HCT116 (cell line): Measurements from ENCODE around the gene TANC1. TPM values are rescaled to one million over a fixed set of nuclear protein-coding genes. Genes with fewer than 3 reads are reported as not detected.

Experiments
- ATAC-seq: fragments of 200-7000 bp; cut with Tn5 transposase; 2 replicates; pipeline ENCODE4 v1.9.1; 2020; ENCODE audit warnings: mild to moderate bottlenecking, moderate library complexity
- BruUV-seq: library from RNA; stranded (reverse); fragments of 400-500 nt; replicated peaks from 2 replicates; lab custom pipeline; 2021; lab: Mats Ljungman, UMichigan
- CTCF ChIA-PET: fragments of 300-600 bp; sonication (Branson Sonifier 250); formaldehyde crosslinking; loops from one replicate; lab custom pipeline; 2021; ENCODE audit warnings: antibody characterized with exemption; lab: Charles Lee
- POLR2A ChIA-PET: fragments of 300-600, 350-600 bp; sonication (Branson Sonifier 250); formaldehyde crosslinking; loops from one replicate; lab custom pipeline; 2021; ENCODE audit warnings: antibody characterized with exemption; lab: Charles Lee
- RAD21 ChIA-PET, 2 experiments: fragments of 300-600 bp; sonication (Branson Sonifier 250); formaldehyde crosslinking; loops; one replicate each; lab custom pipeline; 2023; ENCODE audit warnings: low total read pairs in 2 of 2; ENCODE audit not compliant: uncharacterized antibody in 2 of 2, unreplicated experiment in 2 of 2, low non-redundant PET in 1 of 2; lab: Charles Lee
- DNase-seq: peaks from one replicate; pipeline ENCODE4 v3.0.0-alpha.2; 2010; ENCODE audit warnings: low read depth, low spot score
- H2AFZ ChIP-seq: fragments of 200-600 bp; shearing (Covaris generic), sonication (generic); 2 replicates; pipeline ENCODE4 v1.6.1; 2017; ENCODE audit warnings: low read depth, mixed run types, mixed read lengths, antibody characterized with exemption, low read length; ENCODE audit not compliant: poor library complexity, severe bottlenecking
- H3K27ac ChIP-seq: 2 replicates; pipeline ENCODE4 v1.5.1; 2012; ENCODE audit warnings: low read depth, low read length
- H3K27me3 ChIP-seq: fragments of 200-600 bp; sonication (generic); 2 replicates; pipeline ENCODE4 v1.6.1; 2016; ENCODE audit warnings: mixed run types, low read length, mixed read lengths; ENCODE audit not compliant: insufficient read depth
- H3K36me3 ChIP-seq, 2 experiments: fragments of 200-500 bp in 1 of 2; fragments of 200-600 bp in 1 of 2; sonication (Bioruptor generic) in 1 of 2; sonication (generic) in 1 of 2; 2 replicates each; pipeline versions ENCODE4 v1.5.1 to v1.6.1; 2014 to 2016; ENCODE audit warnings: low read length in 2 of 2, inconsistent platforms in 1 of 2, mixed read lengths in 1 of 2, mixed run types in 1 of 2; ENCODE audit not compliant: insufficient read depth in 2 of 2, control insufficient read depth in 1 of 2
- H3K4me1 ChIP-seq, 2 experiments: fragments of 200-600 bp in 1 of 2; sonication (generic) in 1 of 2; 2 replicates each; pipeline versions ENCODE4 v1.5.1 to v1.6.1; 2012 to 2017; ENCODE audit warnings: low read length in 2 of 2, inconsistent platforms in 1 of 2, mild to moderate bottlenecking in 1 of 2, mixed read lengths in 1 of 2, mixed run types in 1 of 2, moderate library complexity in 1 of 2; ENCODE audit not compliant: insufficient read depth in 2 of 2, control insufficient read depth in 1 of 2
- H3K4me2 ChIP-seq: fragments of 200-600 bp; sonication (generic); 2 replicates; pipeline ENCODE4 v1.6.1; 2017; ENCODE audit warnings: mixed run types, low read length, mixed read lengths
- H3K4me3 ChIP-seq, 2 experiments: fragments of 200-600 bp in 1 of 2; sonication (generic) in 1 of 2; replicated peaks in 1 of 2; 2 replicates each; pipeline ENCODE4 v1.5.1; 2011 to 2016; ENCODE audit warnings: low read length in 2 of 2, control low read depth in 1 of 2, low read depth in 1 of 2, mild to moderate bottlenecking in 1 of 2, mixed read lengths in 1 of 2, mixed run types in 1 of 2
- H3K79me2 ChIP-seq: fragments of 200-600 bp; sonication (generic); 2 replicates; pipeline ENCODE4 v1.6.1; 2017; ENCODE audit warnings: mild to moderate bottlenecking, mixed run types, low read length, moderate library complexity, mixed read lengths; ENCODE audit not compliant: insufficient read depth
- H3K9ac ChIP-seq: fragments of 200-600 bp; sonication (generic); 2 replicates; pipeline ENCODE4 v1.6.1; 2016; ENCODE audit warnings: low read length, mixed read lengths
- H3K9me2 ChIP-seq: fragments of 200-600 bp; sonication (generic), shearing (Covaris generic); 2 replicates; pipeline ENCODE4 v1.6.1; 2017; ENCODE audit warnings: mixed run types, mild to moderate bottlenecking, moderate library complexity; ENCODE audit not compliant: insufficient read depth
- H3K9me3 ChIP-seq, 2 experiments: fragments of 200-500 bp in 1 of 2; fragments of 200-600 bp in 1 of 2; sonication (Bioruptor generic) in 1 of 2; sonication (generic) in 1 of 2; 2 replicates each; pipeline ENCODE4 v1.6.1; 2014 to 2017; ENCODE audit warnings: low read length in 2 of 2, mixed read lengths in 2 of 2, inconsistent platforms in 1 of 2, low read depth in 1 of 2, mild to moderate bottlenecking in 1 of 2, mixed run types in 1 of 2, moderate library complexity in 1 of 2; ENCODE audit not compliant: control insufficient read depth in 1 of 2, insufficient read depth in 1 of 2
- H4K20me1 ChIP-seq: fragments of 200-600 bp; sonication (generic), shearing (Covaris generic); 2 replicates; pipeline ENCODE4 v1.6.1; 2017; ENCODE audit warnings: mixed run types, mild to moderate bottlenecking, moderate library complexity; ENCODE audit not compliant: insufficient read depth
- EZH2phosphoT487 ChIP-seq: fragments of 200-600 bp; IDR thresholded peaks from 2 replicates; pipeline ENCODE4 v1.6.1; 2018; ENCODE audit warnings: antibody characterized with exemption, borderline replicate concordance
- FOSL1 ChIP-seq: IDR thresholded peaks from 2 replicates; pipeline ENCODE4 v1.6.1; 2012; ENCODE audit warnings: low read depth
- JUND ChIP-seq: IDR thresholded peaks from 2 replicates; pipeline ENCODE4 v1.6.1; 2012
- POLR2AphosphoS5 ChIP-seq: IDR thresholded peaks from 2 replicates; pipeline ENCODE4 v1.6.1; 2011; ENCODE audit warnings: mild to moderate bottlenecking, low read depth, low read length, moderate library complexity
- SIN3A ChIP-seq: IDR thresholded peaks from 2 replicates; pipeline ENCODE4 v1.6.1; 2012; ENCODE audit warnings: low read depth
- SRF ChIP-seq: IDR thresholded peaks from 2 replicates; pipeline ENCODE4 v1.6.1; 2012; ENCODE audit warnings: low read depth
- intact Hi-C: fragments of 100-400 bp; cut with micrococcal nuclease; formaldehyde crosslinking; loops from 2 replicates; pipeline ENCODE4 v1.10.0; 2022
- total RNA-seq: library from RNA; stranded (reverse); gene quantifications from one replicate; pipeline ENCODE4 v1.2.1, GENCODE V29; 2021; ENCODE audit not compliant: unreplicated experiment
- TF ChIP-seq, protein P1 (sequence below): IDR thresholded peaks from 2 replicates; pipeline ENCODE4 v1.6.1; 2011; ENCODE audit warnings: mild to moderate bottlenecking, low read length, moderate library complexity; ENCODE audit not compliant: insufficient replicate concordance; ENCODE audit errors: extremely low read depth
- TF ChIP-seq, protein P2 (sequence below): IDR thresholded peaks from 2 replicates; pipeline ENCODE4 v1.6.1; 2012

TANC1 gene
- total RNA-seq, 1 experiment from 2014 or later, result 15.1 TPM

DNA sequence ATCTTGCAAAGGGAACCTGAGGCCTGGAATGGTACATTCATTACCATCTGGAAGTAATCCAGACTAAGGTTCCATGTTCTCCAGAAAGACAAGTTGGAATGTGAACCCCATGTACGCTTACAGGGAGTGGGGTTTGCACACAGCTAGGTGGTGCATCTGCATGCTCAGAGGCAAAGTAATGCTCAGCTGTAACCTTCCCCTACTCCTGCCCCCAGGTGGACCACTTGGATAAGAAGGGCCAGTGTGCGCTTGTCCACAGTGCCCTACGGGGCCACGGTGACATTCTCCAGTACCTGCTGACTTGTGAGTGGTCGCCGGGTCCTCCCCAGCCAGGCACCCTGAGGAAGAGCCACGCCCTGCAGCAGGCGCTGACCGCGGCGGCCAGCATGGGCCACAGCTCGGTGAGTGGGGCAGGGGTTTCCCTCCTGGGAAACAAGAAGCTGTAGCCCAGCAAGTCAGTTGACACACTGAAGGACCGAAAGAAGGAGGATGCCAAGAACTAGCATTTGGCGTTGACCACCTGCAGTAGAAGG lies 228.0 kb downstream of the TANC1 start:
- RAD21 ChIA-PET, result no interaction called here

DNA sequence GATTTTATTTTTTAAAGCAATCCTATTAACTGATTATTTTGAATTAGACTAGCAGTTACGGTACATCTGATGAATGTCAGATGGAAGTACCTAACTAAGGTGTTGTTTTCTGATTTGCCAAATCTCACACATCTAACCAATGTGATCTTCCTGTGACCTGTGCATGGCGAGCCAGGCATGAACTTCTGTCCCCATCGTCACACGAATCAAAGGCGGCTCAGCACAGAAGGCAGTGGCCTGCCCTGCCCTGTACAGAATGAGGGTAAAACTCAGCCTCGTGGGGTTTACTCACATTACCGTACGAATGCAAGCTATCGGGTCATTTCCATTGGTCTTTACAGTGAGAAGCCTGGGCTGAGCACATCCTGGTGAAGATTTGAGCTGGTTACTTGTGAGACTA lies 230.8 kb downstream of the TANC1 start:
- POLR2A ChIA-PET, result no interaction called here
- CTCF ChIA-PET, result no interaction called here
- no TSS peak for BruUV-seq

More for the DNA sequence above, 228.0 kb downstream of the TANC1 start:
- no peak overlapping the region for H3K4me3 ChIP-seq
- TF ChIP-seq, protein P1, sequence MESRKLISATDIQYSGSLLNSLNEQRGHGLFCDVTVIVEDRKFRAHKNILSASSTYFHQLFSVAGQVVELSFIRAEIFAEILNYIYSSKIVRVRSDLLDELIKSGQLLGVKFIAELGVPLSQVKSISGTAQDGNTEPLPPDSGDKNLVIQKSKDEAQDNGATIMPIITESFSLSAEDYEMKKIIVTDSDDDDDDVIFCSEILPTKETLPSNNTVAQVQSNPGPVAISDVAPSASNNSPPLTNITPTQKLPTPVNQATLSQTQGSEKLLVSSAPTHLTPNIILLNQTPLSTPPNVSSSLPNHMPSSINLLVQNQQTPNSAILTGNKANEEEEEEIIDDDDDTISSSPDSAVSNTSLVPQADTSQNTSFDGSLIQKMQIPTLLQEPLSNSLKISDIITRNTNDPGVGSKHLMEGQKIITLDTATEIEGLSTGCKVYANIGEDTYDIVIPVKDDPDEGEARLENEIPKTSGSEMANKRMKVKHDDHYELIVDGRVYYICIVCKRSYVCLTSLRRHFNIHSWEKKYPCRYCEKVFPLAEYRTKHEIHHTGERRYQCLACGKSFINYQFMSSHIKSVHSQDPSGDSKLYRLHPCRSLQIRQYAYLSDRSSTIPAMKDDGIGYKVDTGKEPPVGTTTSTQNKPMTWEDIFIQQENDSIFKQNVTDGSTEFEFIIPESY, result no peak
- TF ChIP-seq, protein P2, sequence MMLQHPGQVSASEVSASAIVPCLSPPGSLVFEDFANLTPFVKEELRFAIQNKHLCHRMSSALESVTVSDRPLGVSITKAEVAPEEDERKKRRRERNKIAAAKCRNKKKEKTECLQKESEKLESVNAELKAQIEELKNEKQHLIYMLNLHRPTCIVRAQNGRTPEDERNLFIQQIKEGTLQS, result no peak
- TF ChIP-seq SRF (no peak), FOSL1 (no peak), POLR2AphosphoS5 (no peak), SIN3A (no peak), EZH2phosphoT487 (no peak)
- no peak overlapping the region for H2AFZ ChIP-seq
- no peak overlapping the region for H3K27ac ChIP-seq
- DNase-seq (no peak), ATAC-seq (no peak)
- no peaks in the 10 kb centered on the region for H4K20me1 ChIP-seq
- H3K9me2 ChIP-seq, result no peaks in the 10 kb centered on the region
- intact Hi-C loops, result no loop called here
- ChIA-PET POLR2A (interaction anchor here (0.5 kb wide), 1 partner anchor 11 kb away, joined by 3 read pairs; no protein-coding TSS in a partner anchor), CTCF (no interaction called here)
- H3K27me3 ChIP-seq, result no peaks in the 10 kb centered on the region
- H3K4me2 ChIP-seq, result no peak overlapping the region
- H3K79me2 ChIP-seq, result no peaks in the 10 kb centered on the region
- H3K9ac ChIP-seq, result no peak overlapping the region
- no peaks in the 10 kb centered on the region for H3K4me1 ChIP-seq
- no TSS peak for BruUV-seq
- H3K9me3 ChIP-seq, result no peaks in the 10 kb centered on the region
- peaks cover 4 to 5% of the 10 kb centered on the region in 2 experiments; a peak in 2 of 4 replicates for H3K36me3 ChIP-seq

More for the DNA sequence above, 230.8 kb downstream of the TANC1 start:
- Histone ChIP-seq H3K79me2 (no peaks in the 10 kb centered on the region), H4K20me1 (no peaks in the 10 kb centered on the region), H3K9me3 (no peaks in the 10 kb centered on the region), H2AFZ (no peak overlapping the region), H3K9ac (no peak overlapping the region), H3K36me3 (peaks cover 4 to 5% of the 10 kb centered on the region in 2 experiments; a peak in 2 of 4 replicates), H3K4me3 (no peak overlapping the region), H3K9me2 (no peaks in the 10 kb centered on the region), H3K27ac (no peak overlapping the region), H3K4me2 (no peak overlapping the region), H3K27me3 (no peaks in the 10 kb centered on the region), H3K4me1 (no peaks in the 10 kb centered on the region)
- intact Hi-C loops, result no loop called here
- TF ChIP-seq JUND, result no peak
- no peak for ATAC-seq
- RAD21 ChIA-PET, result no interaction called here
- DNase-seq, result no peak
